HG03135 (cell line): Measurements from ENCODE around the gene MTMR2.
"Not testable (repeated sequence)": the region's sequence is repeated elsewhere in the genome, so short reads cannot be mapped to it uniquely, and the experiment has no call there.

ENCODE experiments used
- ATAC-seq: cut with Tn5 transposase; IDR thresholded peaks from one replicate; pipeline ENCODE4 v1.9.1; 2021; ENCODE audit warnings: mild to moderate bottlenecking, moderate library complexity; ENCODE audit not compliant: unreplicated experiment

Gene MTMR2

DNA sequence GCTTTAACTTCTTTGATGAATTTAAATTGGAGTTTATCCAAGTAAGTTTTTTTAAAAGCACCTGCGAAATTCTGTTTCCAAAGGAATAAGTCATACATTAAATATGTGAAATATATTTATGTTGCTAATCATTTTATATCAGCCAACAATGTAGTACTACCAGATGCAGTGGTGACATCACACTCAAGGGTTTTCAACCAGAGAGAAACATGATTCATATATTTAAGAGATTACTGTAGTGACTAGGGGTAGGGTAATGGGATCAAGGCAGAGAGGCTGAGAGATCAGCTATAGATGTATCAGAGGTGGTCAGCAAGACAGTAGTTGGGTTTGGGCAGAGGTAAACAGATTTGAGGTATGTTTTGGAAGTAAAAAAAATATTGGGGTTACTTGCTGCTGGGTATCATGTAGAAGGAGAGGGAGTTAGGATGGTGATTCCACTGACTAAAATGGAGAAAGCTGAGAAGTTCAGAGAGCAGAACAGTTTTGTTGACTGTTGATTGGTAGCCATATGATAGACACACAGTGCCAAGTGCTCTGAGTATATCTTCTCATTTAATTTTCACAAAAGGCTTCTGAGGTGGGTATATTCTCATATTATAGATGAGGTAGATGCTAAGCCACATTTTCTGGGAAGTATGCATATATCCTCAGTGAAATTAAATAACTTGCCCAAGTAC is 94.2 kb downstream of the MTMR2 start:
- no peak for ATAC-seq

DNA sequence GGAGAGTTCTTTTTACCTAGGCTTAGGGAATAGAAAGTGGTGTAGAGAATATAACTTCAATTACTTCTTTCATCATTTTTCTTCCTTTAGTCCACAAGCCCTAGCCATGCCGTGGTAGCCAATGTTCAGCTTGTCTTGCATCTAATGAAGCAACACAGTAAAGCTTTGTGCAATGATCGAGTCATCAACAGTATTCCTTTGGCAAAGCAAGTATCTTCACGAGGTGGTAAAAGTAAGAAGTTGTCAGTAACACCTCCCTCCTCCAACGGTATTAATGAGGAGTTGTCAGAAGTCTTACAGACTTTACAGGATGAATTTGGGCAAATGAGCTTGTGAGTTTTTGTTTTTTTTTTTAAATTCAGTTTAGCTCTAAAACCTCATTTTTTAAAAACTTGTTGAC is 96.2 kb downstream of the MTMR2 start:
- no peak for ATAC-seq

DNA sequence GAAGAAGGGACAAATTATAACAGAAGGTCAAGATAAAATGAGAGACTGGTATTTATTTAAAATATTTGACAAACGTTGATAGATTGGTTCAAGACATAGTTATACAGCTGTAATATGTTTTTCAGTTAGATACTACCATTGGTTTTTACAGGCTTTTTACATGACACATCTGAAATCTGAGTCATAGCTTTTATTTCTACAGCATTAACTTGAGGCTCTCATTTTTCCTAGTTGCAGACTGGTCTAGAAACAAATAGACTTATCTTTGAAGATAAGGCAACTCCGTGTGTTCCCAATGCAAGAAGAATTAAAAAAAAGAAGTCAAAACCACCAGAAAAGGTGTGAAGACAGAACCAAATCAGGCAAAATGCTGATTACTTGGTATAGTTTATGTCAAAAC is 102.3 kb downstream of the MTMR2 start:
- no peak for ATAC-seq

DNA sequence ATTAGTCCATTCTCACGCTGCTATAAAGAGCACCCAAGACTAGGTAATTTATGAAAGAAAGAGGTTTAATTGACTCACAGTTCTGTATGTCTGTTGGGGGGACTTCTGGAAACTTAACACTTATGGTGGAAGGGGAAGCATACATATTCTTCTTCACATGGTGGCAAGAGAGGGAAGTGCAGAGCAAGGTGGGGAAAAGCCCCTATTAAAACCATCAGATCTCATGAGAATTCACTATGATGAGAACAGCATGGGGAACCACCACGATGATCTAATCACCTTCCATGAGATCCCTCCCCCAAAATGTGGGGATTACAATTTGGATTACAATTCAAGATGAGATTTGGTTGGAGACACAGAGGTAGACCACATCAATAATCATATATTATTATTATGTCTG is 107.9 kb downstream of the MTMR2 start:
- no peak for ATAC-seq

DNA sequence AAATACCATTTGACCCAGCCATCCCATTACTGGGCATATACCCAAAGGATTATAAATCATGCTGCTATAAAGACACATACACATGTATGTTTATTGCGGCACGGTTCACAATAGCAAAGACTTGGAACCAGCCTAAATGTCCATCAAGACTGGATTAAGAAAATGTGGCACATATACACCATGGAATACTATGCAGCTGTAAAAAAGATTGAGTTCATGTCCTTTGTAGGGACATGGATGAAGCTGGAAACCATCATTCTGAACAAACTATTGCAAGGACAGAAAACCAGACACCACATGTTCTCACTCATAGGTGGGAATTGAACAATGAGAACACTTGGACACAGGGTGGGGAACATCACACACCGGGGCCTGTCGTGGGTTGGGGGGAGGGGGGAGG is 112.9 kb downstream of the MTMR2 start:
- ATAC-seq = not testable (repeated sequence)

DNA sequence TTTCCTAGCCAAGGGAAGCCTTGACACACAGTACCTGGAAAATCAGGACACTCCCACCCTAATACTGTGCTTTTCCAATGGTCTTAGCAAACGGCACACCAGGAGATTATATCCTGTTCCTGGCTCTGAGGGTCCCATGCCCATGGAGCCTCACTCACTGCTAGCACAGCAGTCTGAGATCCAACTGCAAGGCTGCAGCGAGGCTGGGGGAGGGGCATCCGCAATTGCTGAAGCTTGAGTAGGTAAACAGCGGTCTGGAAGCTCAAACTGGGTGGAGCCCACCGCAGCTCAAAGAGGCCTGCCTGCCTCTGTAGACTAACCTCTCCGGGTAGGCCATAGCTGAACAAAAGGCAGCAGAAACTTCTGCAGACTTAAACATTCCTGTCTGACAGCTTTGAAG is 117.4 kb downstream of the MTMR2 start:
- not testable (repeated sequence) for ATAC-seq

DNA sequence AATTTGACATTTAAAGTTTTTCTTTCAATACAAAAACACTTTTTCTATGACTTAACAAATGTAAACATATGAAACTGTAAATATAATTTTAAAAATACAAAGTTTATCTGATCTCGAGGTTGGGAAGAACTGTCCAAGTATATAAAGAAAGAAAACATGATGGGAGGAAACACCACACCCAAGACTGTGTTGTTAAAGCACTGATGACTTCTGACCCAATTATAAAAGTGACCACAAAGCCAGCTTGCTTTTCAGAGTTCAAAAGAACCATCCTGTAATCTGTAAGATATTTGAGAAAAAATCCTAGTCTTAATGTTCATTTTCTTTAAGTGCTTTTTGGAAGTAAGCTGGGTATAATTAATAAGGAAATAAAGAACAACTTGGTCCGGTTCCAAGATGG is 118.0 kb downstream of the MTMR2 start:
- no peak for ATAC-seq

DNA sequence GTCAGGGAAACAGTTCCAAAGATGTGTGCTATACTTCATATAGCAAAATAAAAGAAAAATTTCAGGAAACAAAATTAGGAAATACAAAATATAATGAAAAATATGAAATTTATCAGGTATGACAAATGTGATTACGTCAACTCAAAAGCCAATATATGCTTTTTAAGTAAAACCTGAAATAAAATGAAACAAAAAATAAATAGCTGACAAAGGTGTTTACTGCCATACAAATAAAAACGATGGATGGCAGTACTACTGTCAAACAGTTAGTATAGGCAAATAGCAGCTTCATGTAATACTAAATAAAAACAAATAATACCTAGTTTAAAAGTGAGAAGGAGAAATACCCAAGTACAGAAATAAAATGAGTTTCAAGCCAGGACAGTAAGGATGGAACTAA is 119.9 kb downstream of the MTMR2 start:
- no peak for ATAC-seq

DNA sequence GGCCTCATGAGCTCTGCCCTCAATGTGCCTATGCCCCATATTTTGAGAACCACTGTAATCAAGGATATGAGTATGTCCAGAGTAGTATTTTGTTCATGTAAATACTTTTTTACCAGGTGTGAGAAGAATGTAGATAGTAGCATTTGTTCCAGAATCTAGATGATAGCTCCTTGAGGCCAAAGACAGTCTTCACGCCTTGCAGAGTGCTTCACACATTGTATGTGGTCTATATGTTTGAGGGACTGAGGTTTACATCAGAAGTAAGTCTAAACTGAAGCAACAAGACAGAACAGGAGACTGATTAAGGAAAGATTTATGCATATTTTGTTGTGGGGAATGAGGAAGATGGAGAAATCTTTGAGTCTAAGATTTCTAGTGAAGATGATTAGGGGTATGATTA is 121.1 kb downstream of the MTMR2 start:
- ATAC-seq = no peak

DNA sequence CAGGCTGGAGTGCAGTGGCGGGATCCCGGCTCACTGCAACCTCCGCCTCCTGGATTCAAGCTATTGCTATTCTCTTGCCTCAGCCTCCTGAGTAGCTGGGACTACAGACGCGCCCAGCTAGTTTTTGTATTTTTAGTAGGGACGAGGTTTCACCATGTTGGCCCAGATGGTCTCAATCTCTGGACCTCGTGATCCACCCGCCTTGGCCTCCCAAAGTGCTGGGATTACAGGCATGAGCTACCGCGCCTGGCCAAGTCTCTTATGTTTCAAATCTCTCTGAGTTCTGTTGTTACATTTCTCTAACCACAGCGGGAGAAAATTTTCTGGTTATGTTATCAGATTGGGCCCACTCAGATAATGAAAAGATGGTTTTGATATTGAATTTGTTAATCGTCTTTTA is 123.5 kb downstream of the MTMR2 start:
- ATAC-seq = no peak

DNA sequence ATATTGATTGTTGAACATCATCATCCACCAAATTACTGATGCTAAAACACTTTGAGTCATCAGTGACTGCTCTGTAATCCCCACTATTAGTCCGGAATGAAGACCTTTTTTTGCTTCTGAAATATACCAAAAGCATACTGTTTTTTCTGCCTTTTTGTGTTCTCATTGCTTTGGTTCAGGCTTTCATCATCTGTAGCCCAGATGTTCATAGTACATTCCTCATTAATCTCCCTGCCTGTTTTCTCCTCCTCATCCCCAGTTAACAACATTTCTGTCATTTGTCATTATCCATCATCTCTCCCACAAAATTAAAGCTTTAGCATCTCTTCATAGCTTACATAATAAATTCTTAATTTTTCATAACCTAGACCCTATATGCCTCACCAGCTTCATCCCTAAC is 124.4 kb downstream of the MTMR2 start:
- no peak for ATAC-seq

DNA sequence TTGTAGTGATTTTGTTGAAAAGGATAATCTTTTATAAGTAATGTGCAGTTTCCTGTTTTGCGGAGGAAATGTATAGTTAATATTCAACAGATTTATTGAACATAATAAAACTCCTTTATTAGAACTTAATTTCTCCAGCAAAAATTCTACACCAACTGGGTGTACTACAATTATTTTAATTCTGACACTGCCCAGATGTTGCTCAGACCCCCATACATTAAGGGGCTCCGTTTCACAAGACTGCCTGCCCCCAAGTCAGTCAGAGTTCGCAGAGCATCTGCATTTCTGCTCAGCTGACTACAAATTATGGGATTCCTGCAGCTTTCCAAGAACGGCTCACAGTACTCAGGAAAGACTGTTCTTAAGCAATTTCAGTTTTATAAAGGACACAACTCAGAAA is 127.4 kb downstream of the MTMR2 start:
- ATAC-seq = no peak

DNA sequence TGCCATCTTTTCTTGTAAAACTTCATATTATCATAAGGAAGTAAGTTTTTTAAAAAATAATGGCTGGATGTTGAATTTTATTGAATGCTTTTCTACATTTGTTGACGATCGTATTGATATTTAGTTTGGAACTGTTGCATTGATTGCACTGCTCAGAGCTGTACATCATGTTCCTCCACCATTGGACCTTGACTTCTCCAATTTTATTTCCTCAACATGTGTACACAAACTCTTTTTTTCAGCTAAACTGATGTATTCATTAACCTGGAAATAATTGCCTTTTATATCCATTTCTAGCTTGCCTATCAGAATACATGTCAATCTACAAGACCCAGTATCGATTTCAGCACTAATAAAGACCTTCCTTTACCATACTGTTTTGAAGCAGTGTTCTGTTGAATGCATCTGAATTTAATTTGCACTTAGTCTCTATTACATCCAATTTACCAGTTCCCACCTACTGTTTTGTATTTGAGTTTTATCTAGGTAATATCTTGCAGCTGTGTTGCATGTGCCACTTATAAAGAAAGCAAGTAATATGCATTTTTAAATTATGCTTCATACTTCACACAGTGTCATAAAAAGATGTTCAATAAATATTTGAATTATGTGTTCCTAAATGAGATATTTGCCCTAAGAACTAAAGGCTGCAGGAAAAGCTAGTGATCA is 128.1 kb downstream of the MTMR2 start:
- ATAC-seq = no peak

DNA sequence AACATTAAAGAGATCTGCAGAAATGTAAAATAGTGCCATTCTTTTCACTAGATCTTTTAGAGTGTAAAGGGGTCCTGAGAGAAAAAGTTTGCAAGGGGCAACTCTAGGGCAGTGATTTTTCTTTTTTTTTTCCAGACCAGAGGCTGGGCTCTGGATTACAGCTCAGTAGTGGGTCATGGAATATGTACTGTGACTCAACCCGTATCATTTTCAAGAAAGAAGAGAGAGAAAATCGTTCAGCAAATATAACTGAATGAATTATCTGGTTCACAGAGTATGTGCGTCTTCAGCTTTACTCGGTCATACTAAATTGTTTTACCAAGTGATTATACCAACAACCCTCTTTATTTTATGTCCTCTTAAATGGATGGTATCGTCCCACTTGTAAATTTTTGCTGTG is 129.8 kb downstream of the MTMR2 start:
- ATAC-seq = no peak

DNA sequence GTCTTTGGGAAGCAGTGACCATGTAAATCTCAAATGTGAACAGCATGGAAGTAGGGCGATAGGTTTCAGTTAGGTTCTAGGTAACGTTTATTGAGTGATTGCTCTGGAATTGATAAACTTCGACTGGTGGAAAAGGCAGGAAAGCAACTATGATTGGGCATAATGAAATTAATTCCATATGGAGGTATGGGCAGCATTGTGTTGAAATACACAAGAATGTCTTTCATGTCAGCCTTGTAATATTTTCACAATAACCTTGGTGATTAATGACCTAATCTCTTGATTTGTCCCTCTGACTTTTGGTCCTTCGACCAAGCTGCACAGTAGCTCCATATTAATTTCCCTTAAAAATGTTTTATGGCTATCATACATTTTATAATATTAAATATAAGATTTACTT is 130.8 kb downstream of the MTMR2 start:
- no peak for ATAC-seq

DNA sequence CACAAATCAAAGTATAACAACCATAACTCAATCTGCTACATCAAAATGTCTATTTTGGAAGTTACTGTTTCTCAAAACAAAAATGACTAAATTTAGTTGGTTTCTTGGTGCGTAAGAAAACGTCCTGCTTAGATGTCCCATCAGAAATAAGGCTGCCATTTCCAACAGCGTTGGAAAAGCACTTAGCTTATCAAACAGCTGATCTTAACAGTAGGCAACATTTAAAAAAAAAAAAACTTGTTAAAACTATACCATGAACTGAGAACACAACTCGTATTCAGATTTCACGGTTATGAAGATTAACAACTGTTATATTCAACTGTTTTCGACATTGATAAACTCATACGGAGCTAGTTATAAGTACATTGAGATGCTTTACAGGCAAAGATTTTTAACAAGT is 131.2 kb downstream of the MTMR2 start:
- ATAC-seq = no peak

DNA sequence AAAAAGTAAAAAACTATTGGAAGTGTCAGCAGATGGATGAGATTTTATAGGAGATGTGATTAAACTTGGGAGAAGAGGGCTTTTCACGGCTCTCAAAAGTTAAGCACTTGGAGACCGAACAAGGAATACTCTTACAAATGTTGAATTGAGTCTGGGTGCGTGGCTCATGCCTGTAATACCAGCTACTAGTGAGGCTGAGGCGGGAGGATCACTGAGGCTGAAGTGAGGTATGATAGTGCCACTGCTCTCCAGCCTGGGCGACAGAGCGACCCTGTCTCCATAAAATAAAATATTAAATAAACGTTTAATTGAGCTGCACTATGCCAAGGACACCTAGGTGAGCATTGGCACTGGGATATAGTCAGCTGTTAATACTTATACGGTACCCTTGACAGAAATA is 131.7 kb downstream of the MTMR2 start:
- no peak for ATAC-seq

DNA sequence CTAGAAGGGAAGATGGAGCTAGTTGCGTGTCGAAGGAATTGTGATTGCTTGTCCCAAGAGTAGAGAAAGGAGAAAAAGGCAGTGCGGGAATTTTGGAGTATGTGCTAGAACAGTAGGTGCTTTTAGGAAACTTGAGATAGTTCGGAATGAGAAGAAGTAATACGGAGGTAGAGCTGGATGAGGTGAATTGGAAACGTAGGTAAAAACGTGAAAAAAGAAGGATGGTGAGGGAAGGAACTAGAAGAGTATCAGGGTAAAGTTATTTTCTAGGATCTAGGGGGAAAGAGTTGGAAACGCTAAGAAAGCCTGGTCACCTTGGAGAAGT is 132.2 kb downstream of the MTMR2 start:
- no peak for ATAC-seq

DNA sequence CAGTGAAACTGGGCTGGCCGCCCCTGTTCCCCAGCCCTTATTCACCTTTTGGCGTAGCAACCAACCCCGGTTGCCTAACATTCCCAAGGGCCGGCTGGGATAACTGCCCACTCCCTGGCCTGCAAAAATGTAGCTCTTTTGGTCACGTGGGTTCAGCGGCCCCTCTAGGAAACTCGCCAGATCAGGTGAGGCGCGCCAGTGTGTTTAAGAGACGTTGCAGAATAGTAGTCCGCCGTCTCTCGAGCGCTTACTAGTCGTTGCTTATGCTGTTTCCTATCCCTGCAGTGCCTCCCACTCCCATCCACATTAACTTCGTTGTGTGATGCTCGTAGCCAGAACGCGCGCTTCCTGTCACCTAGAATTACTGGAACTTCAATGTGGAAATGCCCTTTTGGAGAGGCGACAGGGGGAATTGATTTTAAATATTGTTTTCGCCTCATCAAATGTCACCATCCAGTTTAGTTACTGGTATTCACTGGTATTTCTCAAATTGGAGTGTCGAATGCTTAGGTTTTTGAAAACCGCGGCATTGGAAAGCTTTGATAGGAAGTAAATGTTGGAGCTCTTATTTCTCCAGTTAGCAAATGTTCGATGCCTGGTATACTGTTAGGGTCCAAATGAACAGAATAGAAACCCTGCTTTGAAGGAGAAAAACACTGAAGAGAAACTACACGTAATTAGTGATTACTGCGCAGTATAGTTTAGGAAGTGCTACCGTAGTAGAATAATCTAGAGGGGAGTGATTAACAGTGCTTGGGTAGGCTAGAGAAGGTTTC is 132.8 kb downstream of the MTMR2 start:
- no peak for ATAC-seq

DNA sequence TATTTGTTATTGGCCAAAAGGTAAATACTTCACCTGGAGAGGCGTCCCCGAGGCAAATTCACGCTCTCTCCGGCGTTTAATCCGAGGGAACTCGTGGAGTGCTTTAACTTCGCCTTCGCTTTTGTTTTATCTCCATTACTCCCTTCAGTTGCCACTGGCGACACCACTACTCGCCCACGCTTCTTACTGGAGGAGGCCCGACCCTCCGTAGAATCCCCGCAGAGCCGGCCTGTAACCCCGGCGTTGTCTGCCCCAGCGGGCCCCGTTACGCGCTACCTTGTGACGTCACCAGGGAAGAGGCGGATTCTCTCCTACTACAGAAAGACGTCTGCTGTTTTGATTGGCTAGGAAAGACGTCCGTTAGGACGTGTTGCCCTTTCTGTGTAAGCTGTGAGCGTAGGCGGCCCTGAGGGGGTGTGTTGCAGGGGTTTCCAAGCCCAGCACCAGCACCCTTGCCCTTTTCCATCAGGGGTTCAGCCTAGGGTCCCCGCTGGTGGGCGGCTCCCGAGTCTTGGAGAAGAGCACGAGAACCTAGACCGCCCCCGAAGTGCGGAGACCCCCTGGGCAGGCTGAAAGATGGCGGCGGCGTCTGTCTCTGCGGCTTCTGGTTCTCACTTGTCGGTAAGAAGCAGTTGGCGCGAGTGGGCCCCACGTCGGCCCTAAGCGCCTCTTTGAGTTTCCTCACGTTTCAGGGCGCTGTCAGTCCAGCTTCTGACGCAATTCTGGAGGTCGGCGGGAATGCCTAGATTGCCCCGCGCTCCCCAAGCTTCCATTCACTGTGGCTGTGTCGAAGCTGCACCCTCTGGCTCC is 133.6 kb downstream of the MTMR2 start, which contains the start of gene CEP57:
CEP57 (plus strand) TSS at position 376 of the 810 bp plus-strand sequence; CDS start at position 577, 201 bp downstream.
- ATAC-seq = peak; percentile 65

DNA sequence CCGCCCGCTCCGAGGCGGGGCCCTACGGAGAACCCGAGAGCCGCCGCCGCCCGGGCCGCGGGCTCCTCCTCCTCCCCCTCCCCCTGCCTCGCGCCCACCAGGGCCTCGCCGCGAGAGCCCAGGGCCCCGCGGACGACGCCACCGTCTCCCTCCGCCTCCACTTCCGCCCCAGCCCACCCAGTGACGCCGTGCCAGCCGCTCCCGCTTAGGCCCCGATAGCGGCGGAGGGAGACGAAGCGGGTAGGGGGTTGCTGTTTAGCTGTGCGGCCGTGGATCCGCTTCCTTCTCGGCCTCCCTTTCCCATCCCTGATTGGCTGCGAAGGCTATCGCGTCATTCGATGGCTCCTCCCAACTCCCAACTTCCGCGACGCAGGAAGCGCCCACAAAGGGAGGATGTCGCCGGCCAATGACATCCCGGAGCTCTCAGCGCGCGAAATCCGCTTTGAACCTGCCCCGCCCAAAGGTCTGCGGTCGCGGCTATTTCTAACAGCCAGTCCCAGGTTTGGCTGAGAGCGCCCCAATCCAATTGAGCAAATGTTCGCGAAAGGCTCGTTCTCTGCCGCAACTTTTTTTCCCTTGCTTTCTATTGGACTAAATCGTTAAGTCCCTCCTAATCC is 134.3 kb downstream of the MTMR2 start, which contains the start of gene FAM76B:
FAM76B (minus strand) TSS at position 277 of the 617 bp plus-strand sequence. CDS start 304 bp downstream, outside the sequence.
- peak; percentile 70 for ATAC-seq
